Aorta (tissue), 5 donors: ENCODE measurements around the gene ANKLE2. TPM values are rescaled to one million over a fixed set of nuclear protein-coding genes. Genes with fewer than 3 reads are reported as not detected.
"Not testable (repeated sequence)": the region's sequence is repeated elsewhere in the genome, so short reads cannot be mapped to it uniquely, and the experiment has no call there.

Experiments used
- ATAC-seq: fragments of 200-7000 bp; cut with Tn5 transposase; one replicate; pipeline ENCODE4 v1.9.1; 2022; ENCODE audit warnings: moderate library complexity; ENCODE audit not compliant: low FRiP score
- DNase-seq, 2 donors: peaks; one replicate each; pipeline ENCODE4 v3.0.0-alpha.2; 2020
- H3K27ac ChIP-seq, 2 donors: one replicate each; pipeline ENCODE4 v1.5.1; 2013; ENCODE audit warnings: low read length in 2 of 2, mild to moderate bottlenecking in 2 of 2, moderate library complexity in 2 of 2, control low read depth in 1 of 2, inconsistent platforms in 1 of 2, low read depth in 1 of 2
- H3K27me3 ChIP-seq, 2 donors: one replicate each; pipeline ENCODE4 v1.6.1; 2013; ENCODE audit warnings: control low read depth in 1 of 2, low read length in 1 of 2, mild to moderate bottlenecking in 1 of 2, moderate library complexity in 1 of 2; ENCODE audit not compliant: insufficient read depth in 2 of 2, control insufficient read depth in 1 of 2
- H3K36me3 ChIP-seq, 2 donors: one replicate each; pipeline ENCODE4 v1.6.1; 2013; ENCODE audit warnings: control low read depth in 1 of 2, low read length in 1 of 2, mild to moderate bottlenecking in 1 of 2; ENCODE audit not compliant: insufficient read depth in 2 of 2, control insufficient read depth in 1 of 2
- H3K4me1 ChIP-seq, 2 donors: one replicate each; pipeline ENCODE4 v1.6.1; 2013; ENCODE audit warnings: low read length in 2 of 2, control low read depth in 1 of 2, mild to moderate bottlenecking in 1 of 2, moderate library complexity in 1 of 2; ENCODE audit not compliant: insufficient read depth in 2 of 2, control insufficient read depth in 1 of 2
- H3K4me3 ChIP-seq, 2 donors: one replicate each; pipeline ENCODE4 v1.5.1; 2013; ENCODE audit warnings: low read length in 2 of 2, control low read depth in 1 of 2, mild to moderate bottlenecking in 1 of 2
- H3K9me3 ChIP-seq: one replicate; pipeline ENCODE4 v1.6.1; 2013; ENCODE audit warnings: mild to moderate bottlenecking, low read length; ENCODE audit not compliant: control insufficient read depth
- WGBS, 2 donors: extraction: QIAGEN DNeasy Blood & Tissue Kit; methylation state at CpG; one replicate each; pipeline ENCODE4 v1.1.7; 2013; 5-methylcytosine and 5-hydroxymethylcytosine counted together
- intact Hi-C, 2 donors: fragments of 100-400 bp; cut with DNase I; formaldehyde crosslinking; loops; one replicate each; pipeline versions ENCODE4 v1.14.2 to v1.15.0; 2022
- polyA plus RNA-seq, 2 donors: library from polyadenylated mRNA; stranded (reverse); fragments of 200-250 nt; gene quantifications; one replicate each; pipeline ENCODE4 v1.2.3, GENCODE V29; 2013
- total RNA-seq, 2 donors: library from RNA; stranded (reverse); fragmentation: NEBNext Ultra II Directional; extraction: Animal tissue kit (Norgen Biotek cat#: 25700); gene quantifications; one replicate each; pipeline ENCODE4 v1.2.1, GENCODE V29; 2021
- donor health status: healthy with polysubstance abuse.
- donor health status: Bipolar disorder and iron deficiency.
- donor health status: DM: no; HTN: no; CAD: no.
- donor health status: DM: no; HTN: no; CAD: no.
- donor health status: DM: yes; HTN: yes; CAD: no.

ANKLE2 gene
- total and polyA plus RNA-seq, 4 donors: 7.6 to 65.1 (median 53.9) TPM

DNA sequence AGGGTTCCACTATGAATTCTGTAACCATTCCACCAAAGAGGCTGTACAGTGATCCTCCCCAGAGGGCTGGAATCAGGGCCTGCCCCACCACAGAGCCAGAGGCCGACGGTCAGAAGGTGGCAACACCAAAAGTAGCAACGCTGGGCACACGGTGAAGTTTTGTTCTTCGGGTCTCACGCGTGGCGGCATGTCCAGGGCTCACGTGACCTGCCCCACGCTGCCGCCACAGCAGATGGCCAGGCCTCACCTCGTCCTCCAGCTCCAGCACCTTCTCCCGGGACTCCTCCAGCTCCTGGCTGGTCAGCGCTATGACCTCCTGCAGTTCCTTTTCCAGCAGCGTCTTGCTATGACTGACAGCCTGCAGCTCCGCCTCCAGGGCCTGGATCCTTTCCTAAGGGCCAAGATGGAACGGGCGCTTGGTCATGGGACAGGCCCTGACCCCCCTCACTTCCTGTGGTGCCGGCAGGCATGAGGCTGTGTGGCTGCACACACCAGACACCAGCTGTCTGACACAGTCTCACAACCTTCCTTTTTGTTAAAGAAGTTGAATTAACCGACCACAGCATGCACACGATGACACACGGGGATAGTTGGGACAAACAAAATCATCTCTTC lies 22.4 kb upstream of the ANKLE2 start:
- intact Hi-C loops: no loop called here
- Histone ChIP-seq H3K36me3 (peaks cover 0 to 26% of the 10 kb centered on the region in 2 donors), H3K4me3 (no peak overlapping the region), H3K9me3 (no peaks in the 10 kb centered on the region), H3K4me1 (no peaks in the 10 kb centered on the region), H3K27ac (no peak overlapping the region), H3K27me3 (no peaks in the 10 kb centered on the region)
- DNase-seq: peak in 1 of 2 donors; percentile 85
- ATAC-seq: no peak
- WGBS, 2 donors: 82 to 84% methylated on average over 22 of the region's 22 CpGs

GRCh38 chr12:132781938-132782337 lies 20.3 kb upstream of the ANKLE2 start:
- Histone ChIP-seq H3K36me3 (peaks cover 0 to 23% of the 10 kb centered on the region in 2 donors), H3K27me3 (no peaks in the 10 kb centered on the region), H3K9me3 (no peaks in the 10 kb centered on the region), H3K4me3 (no peak overlapping the region), H3K4me1 (no peaks in the 10 kb centered on the region), H3K27ac (no peak overlapping the region)
- ATAC-seq (no peak), DNase-seq (no peak)
- WGBS, 2 donors: 92 to 94% methylated on average over 12 of the region's 12 CpGs
- intact Hi-C loops: no loop called here

DNA sequence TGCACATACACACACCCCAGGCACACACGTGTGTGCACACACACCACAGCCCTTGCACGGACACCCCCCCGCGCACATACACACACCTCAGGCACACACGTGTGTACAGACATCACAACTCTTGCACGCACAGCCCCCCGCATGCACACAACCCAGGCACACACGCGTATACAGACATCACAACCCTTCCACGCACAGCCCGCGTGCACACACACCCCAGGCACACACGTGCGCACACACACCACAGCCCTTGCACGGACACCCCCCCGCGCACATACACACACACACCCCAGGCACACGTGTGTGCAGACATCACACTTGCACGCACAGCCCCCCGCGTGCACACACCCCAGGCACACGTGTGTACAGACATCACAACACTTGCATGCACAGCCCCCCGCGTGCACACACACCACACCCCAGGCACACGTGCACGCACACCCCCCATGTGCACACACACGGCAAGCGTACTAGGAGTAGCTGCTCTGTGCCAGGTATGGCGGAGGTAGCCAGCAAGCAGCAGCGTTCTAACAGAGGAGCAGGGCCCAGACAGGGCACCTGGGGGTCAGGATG lies 18.2 kb upstream of the ANKLE2 start:
- H3K9me3 ChIP-seq: no peaks in the 10 kb centered on the region
- ATAC-seq (no peak), DNase-seq (no peak)
- intact Hi-C loops: no loop called here
- H3K4me3 ChIP-seq: no peak overlapping the region
- H3K27ac ChIP-seq: no peak overlapping the region
- 93 to 94% methylated on average over 30 of the region's 30 CpGs for whole genome bisulfite sequencing, 2 donors
- H3K4me1 ChIP-seq: no peaks in the 10 kb centered on the region
- no peaks in the 10 kb centered on the region for H3K27me3 ChIP-seq
- peaks cover 0 to 26% of the 10 kb centered on the region in 2 donors for H3K36me3 ChIP-seq

DNA sequence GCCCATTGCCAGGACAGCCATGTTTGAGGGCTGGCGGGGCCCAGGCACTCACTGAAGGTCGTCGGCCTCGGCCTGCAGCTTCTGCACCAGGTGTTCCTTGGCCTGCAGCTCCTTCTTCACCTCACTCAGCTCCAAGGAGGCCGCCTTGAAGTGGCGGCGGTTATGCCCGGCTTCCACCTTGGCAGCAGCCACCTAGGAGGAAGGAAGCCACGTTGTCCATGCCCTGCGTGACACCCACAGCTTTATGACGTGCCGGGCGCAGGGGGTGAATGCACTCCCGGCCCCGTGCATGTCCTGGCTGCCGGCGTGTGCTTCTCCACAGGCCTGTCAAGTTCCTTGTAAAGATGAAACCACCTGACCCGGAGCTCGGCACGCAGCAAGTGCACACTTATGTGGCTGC lies 16.0 kb upstream of the ANKLE2 start:
- WGBS, 2 donors: 91 to 93% methylated on average over 20 of the region's 20 CpGs
- no peak for DNase-seq
- H3K27ac ChIP-seq: no peak overlapping the region

GRCh38 chr12:132776816-132777568 lies 15.4 kb upstream of the ANKLE2 start:
- ATAC-seq: peak; percentile 62
- Histone ChIP-seq H3K4me1 (no peaks in the 10 kb centered on the region), H3K4me3 (no peak overlapping the region), H3K27ac (no peak overlapping the region), H3K36me3 (peaks cover 2 to 19% of the 10 kb centered on the region in 2 donors), H3K9me3 (no peaks in the 10 kb centered on the region), H3K27me3 (no peaks in the 10 kb centered on the region)
- 50 to 53% methylated on average over 29 of the region's 29 CpGs for WGBS, 2 donors
- intact Hi-C loops: no loop called here
- DNase-seq: peak in 1 of 2 donors; percentile 67

More for the DNA sequence above, 16.0 kb upstream of the ANKLE2 start:
- no peak for ATAC-seq
- intact Hi-C loops: no loop called here
- H3K4me1 ChIP-seq: no peaks in the 10 kb centered on the region
- no peak overlapping the region for H3K4me3 ChIP-seq
- no peaks in the 10 kb centered on the region for H3K9me3 ChIP-seq
- H3K27me3 ChIP-seq: no peaks in the 10 kb centered on the region
- peaks cover 2 to 21% of the 10 kb centered on the region in 2 donors for H3K36me3 ChIP-seq

DNA sequence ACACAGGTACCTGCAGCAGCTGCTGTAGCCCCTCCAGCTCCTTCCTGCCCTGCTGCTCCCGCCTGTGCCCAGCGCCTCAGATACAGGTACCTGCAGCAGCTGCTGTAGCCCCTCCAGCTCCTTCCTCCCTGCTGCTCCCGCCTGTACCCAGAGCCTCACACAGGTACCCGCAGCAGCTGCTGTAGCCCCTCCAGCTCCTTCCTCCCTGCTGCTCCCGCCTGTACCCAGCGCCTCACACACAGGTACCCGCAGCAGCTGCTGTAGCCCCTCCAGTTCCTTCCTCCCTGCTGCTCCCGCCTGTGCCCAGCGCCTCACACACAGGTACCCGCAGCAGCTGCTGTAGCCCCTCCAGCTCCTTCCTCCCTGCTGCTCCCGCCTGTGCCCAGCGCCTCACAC lies 14.6 kb upstream of the ANKLE2 start:
- H3K36me3 ChIP-seq: peaks cover 2 to 16% of the 10 kb centered on the region in 2 donors
- intact Hi-C loops, DNase-seq, H3K4me1 ChIP-seq, ATAC-seq, H3K27me3 ChIP-seq, H3K4me3 ChIP-seq, H3K27ac ChIP-seq, H3K9me3 ChIP-seq: not testable (repeated sequence)
- 82 to 85% methylated on average over 10 to 12 of the region's 12 CpGs for whole genome bisulfite sequencing, 2 donors

DNA sequence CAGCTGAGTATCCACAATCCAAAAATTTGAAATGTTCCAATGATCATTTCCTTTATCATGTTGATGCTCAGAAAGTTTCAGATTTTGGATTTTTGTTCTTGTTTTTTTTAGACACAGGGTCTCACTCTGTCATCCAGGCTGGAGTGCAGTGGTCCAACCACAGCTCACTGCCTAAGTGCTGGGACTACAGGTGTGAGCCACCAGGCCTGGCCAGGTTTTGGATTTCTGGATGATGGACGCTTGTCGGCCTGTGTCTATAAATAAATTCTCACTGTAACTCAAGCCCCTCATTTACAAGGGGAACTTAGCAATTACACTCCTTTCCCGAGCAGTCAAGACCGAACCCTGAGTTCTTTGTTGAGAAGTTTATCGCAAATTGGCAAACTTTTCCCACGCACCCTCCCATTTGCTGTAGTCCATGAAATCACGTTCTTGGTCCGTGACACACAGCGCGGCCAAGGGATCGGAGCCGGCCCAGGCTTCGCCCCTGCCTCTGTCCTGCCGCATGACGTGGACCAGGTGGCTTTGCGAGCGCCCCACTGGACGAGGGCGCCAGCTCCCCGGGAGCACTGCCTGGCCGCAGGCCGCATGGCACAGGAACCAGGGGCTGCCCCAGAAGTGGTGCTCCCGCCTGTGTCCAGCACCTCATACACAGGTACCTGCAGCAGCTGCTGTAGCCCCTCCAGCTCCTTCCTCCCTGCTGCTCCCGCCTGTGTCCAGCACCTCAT lies 14.0 kb upstream of the ANKLE2 start:
- no peak overlapping the region for H3K27ac ChIP-seq

DNA sequence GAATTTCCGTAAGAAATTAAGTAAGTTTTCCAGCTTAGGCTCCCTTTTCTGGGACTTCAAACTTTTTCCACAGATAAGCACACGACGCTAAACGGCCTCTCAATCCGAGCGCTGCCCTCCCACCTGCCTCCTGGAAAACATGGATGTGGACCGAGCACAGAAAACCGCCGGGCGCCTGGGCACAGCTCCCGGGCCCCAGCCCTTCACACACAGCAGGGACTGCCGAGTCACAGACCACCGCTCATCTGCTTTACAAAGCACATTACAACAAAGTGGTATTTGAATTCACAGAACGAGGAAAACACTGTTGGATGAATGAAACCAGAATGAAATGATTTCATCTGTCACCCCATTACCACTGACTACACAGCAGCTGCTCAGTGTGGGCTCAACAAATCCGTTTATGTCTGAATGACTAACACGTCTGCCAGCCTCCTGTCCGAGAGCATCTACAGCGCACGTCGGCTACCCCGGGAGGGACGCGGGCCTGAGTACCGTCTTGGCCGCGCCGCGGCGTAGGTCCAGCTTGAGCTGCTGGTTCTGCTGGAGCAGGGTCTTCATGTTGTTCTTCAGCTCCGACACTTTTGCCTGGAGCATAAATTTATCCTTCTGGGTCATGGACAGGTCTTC lies 13.1 kb upstream of the ANKLE2 start:
- no peak for DNase-seq
- H3K27ac ChIP-seq: no peak overlapping the region

More for the DNA sequence above, 14.0 kb upstream of the ANKLE2 start:
- intact Hi-C loops: no loop called here
- no peak for DNase-seq
- no peak overlapping the region for H3K4me3 ChIP-seq
- WGBS, 2 donors: 91 to 92% methylated on average over 21 to 23 of the region's 24 CpGs
- no peak for ATAC-seq
- H3K27me3 ChIP-seq: no peaks in the 10 kb centered on the region
- H3K4me1 ChIP-seq: no peaks in the 10 kb centered on the region
- peaks cover 2 to 16% of the 10 kb centered on the region in 2 donors for H3K36me3 ChIP-seq
- no peaks in the 10 kb centered on the region for H3K9me3 ChIP-seq

More for the DNA sequence above, 13.1 kb upstream of the ANKLE2 start:
- Histone ChIP-seq H3K9me3 (no peaks in the 10 kb centered on the region), H3K4me1 (no peaks in the 10 kb centered on the region), H3K27me3 (no peaks in the 10 kb centered on the region), H3K36me3 (peaks cover 5 to 13% of the 10 kb centered on the region in 2 donors), H3K4me3 (no peak overlapping the region)
- WGBS, 2 donors: 87 to 89% methylated on average over 30 of the region's 30 CpGs
- intact Hi-C loops: no loop called here
- ATAC-seq: no peak
